ENCODE data around the gene IRAK3. TPM values are rescaled to one million over a fixed set of nuclear protein-coding genes. Genes with fewer than 3 reads are reported as not detected.

IRAK3 gene
- total RNA-seq, 2 donors from 2014 or later = 0.27 to 0.59 TPM

DNA sequence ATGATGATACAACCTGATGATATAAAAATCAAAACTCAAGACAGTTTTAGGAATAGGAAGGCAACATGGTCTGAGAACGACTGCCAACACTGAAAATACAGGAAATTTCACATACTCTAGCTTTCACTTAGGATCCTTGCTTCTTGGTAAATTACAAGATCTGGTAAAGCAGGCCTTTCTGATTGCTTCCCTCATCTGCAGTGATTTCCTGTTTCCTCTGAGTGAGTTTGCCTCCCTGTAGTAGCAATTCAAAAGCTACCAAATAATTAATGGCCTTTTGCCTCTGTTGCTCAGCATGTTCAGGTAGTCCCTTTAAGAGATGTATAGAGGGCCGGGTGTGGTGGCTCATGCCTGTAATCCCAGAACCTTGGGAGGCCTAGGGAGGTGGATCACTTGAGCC is 2.0 kb upstream of the IRAK3 start:
- no peaks in the 10 kb centered on the region for H3K36me3 Mint-ChIP-seq (ENCODE audit: low read depth)
- no peaks in the 10 kb centered on the region for H3K4me1 Mint-ChIP-seq
- Histone ChIP-seq H3K4me1 (ENCODE audit: control insufficient read depth, insufficient read depth, low read length) (no peaks in the 10 kb centered on the region), H3K27me3 (ENCODE audit: control insufficient read depth, insufficient read depth, low read length, poor library complexity, severe bottlenecking) (peaks cover 53% of the 10 kb centered on the region), H3K4me3 (ENCODE audit: low read length) (no peak overlapping the region), H3K36me3 (ENCODE audit: control insufficient read depth, insufficient read depth, low read length) (no peaks in the 10 kb centered on the region), H3K9me3 (ENCODE audit: control insufficient read depth, low read length) (no peaks in the 10 kb centered on the region), H3K9ac (ENCODE audit: extremely low read depth, low read length, poor library complexity, severe bottlenecking) (no peak overlapping the region), H3K27ac (ENCODE audit: low read depth, low read length) (no peak overlapping the region)
- H3K9me3 Mint-ChIP-seq = no peaks in the 10 kb centered on the region
- peaks cover 57% of the 10 kb centered on the region for H3K27me3 Mint-ChIP-seq (ENCODE audit: insufficient read depth)
- TF ChIP-seq, protein P1, sequence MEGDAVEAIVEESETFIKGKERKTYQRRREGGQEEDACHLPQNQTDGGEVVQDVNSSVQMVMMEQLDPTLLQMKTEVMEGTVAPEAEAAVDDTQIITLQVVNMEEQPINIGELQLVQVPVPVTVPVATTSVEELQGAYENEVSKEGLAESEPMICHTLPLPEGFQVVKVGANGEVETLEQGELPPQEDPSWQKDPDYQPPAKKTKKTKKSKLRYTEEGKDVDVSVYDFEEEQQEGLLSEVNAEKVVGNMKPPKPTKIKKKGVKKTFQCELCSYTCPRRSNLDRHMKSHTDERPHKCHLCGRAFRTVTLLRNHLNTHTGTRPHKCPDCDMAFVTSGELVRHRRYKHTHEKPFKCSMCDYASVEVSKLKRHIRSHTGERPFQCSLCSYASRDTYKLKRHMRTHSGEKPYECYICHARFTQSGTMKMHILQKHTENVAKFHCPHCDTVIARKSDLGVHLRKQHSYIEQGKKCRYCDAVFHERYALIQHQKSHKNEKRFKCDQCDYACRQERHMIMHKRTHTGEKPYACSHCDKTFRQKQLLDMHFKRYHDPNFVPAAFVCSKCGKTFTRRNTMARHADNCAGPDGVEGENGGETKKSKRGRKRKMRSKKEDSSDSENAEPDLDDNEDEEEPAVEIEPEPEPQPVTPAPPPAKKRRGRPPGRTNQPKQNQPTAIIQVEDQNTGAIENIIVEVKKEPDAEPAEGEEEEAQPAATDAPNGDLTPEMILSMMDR (conservative IDR thresholded peaks at IDR 0.05) = no peak
- 91 to 93% methylated on average over 2 of the region's 2 CpGs for WGBS, 2 experiments (ENCODE audit: insufficient coverage in 1 of 2, insufficient read length in 1 of 2)
- no peak overlapping the region for H3K27ac Mint-ChIP-seq
- no peak overlapping the region for H3K4me3 Mint-ChIP-seq
- peak; percentile 24 for DNase-seq

DNA sequence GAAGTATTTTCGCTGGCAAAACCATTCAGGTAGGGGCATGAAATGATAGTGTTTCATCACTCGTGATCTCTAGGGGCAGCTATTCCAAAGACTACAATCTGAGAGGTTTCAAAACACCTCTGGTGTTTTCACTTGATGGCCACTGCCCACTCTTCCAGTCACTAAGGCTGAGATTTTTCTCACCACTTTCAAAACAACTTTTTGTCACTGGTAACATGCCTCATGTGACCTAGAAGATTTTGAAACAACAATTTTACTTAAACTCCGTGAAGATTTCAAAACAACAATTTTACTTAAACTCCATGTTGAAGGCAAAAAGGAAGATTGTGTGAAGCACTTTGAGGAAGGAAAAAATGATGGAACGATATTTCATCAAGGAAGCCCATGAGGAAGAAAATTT is 1.2 kb upstream of the IRAK3 start:
- Histone ChIP-seq H3K9ac (ENCODE audit: extremely low read depth, low read length, poor library complexity, severe bottlenecking) (no peak overlapping the region), H3K27me3 (ENCODE audit: control insufficient read depth, insufficient read depth, low read length, poor library complexity, severe bottlenecking) (peaks cover 53% of the 10 kb centered on the region), H3K9me3 (ENCODE audit: control insufficient read depth, low read length) (no peaks in the 10 kb centered on the region), H3K27ac (ENCODE audit: low read depth, low read length) (no peak overlapping the region), H3K36me3 (ENCODE audit: control insufficient read depth, insufficient read depth, low read length) (no peaks in the 10 kb centered on the region), H3K4me3 (ENCODE audit: low read length) (no peak overlapping the region), H3K4me1 (ENCODE audit: control insufficient read depth, insufficient read depth, low read length) (no peaks in the 10 kb centered on the region)
- no peak overlapping the region for H3K27ac Mint-ChIP-seq
- peak; percentile 7 for DNase-seq
- TF ChIP-seq, protein P1 (conservative IDR thresholded peaks at IDR 0.05) = no peak
- H3K9me3 Mint-ChIP-seq = no peaks in the 10 kb centered on the region
- H3K36me3 Mint-ChIP-seq (ENCODE audit: low read depth) = no peaks in the 10 kb centered on the region
- no peaks in the 10 kb centered on the region for H3K4me1 Mint-ChIP-seq
- no peak overlapping the region for H3K4me3 Mint-ChIP-seq
- H3K27me3 Mint-ChIP-seq (ENCODE audit: insufficient read depth) = peaks cover 54% of the 10 kb centered on the region
- WGBS, 2 experiments (ENCODE audit: insufficient coverage in 1 of 2, insufficient read length in 1 of 2) = 88 to 97% methylated on average over 3 to 4 of the region's 4 CpGs

DNA sequence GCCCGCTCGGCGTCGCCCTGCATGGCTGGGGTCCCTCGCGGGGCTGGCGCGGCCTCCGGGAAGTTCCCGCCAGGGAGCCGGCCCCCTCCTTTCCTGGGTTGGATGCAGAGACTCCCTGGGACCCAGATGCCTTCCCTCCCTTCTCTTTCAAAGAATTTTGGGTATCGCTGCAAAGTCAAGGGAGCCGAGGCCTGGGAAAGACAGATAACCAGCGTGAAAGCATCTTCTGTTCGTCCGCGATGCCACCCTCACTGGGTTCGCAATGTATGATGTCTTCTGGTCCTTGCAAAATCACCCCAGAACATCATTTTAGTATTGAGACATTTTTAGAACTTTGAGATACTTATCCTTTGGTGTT is 451 bp downstream of the IRAK3 start:
- no peak overlapping the region for H3K4me3 ChIP-seq (ENCODE audit: low read length)
- H3K4me1 Mint-ChIP-seq = no peaks in the 10 kb centered on the region
- TF ChIP-seq, protein P1 (conservative IDR thresholded peaks at IDR 0.05) = no peak
- no peak overlapping the region for H3K27ac Mint-ChIP-seq
- DNase-seq = no peak
- H3K36me3 Mint-ChIP-seq (ENCODE audit: low read depth) = no peaks in the 10 kb centered on the region
- H3K9me3 Mint-ChIP-seq = no peaks in the 10 kb centered on the region
- no peak overlapping the region for H3K27ac ChIP-seq (ENCODE audit: low read depth, low read length)
- no peaks in the 10 kb centered on the region for H3K36me3 ChIP-seq (ENCODE audit: control insufficient read depth, insufficient read depth, low read length)
- no peak overlapping the region for H3K9ac ChIP-seq (ENCODE audit: extremely low read depth, low read length, poor library complexity, severe bottlenecking)
- WGBS, 2 experiments (ENCODE audit: insufficient coverage in 1 of 2, insufficient read length in 1 of 2) = 26 to 28% methylated on average over 18 of the region's 18 CpGs
- H3K9me3 ChIP-seq (ENCODE audit: control insufficient read depth, low read length) = no peaks in the 10 kb centered on the region
- H3K27me3 ChIP-seq (ENCODE audit: control insufficient read depth, insufficient read depth, low read length, poor library complexity, severe bottlenecking) = peaks cover 53% of the 10 kb centered on the region
- H3K27me3 Mint-ChIP-seq (ENCODE audit: insufficient read depth) = peaks cover 55% of the 10 kb centered on the region
- H3K4me1 ChIP-seq (ENCODE audit: control insufficient read depth, insufficient read depth, low read length) = no peaks in the 10 kb centered on the region
- H3K4me3 Mint-ChIP-seq = peak overlapping the region; percentile 44

All from endodermal cell (in vitro differentiated cells).